Neural progenitor cell (in vitro differentiated cells): ENCODE measurements around the gene ADARB2. TPM values are rescaled to one million over a fixed set of nuclear protein-coding genes. Genes with fewer than 3 reads are reported as not detected.

ENCODE experiments used
- DNase-seq: peaks from one replicate; pipeline ENCODE4 v3.0.0-alpha.2; 2016; ENCODE audit warnings: low spot score
- H2AFZ ChIP-seq: fragments of 200-600 bp; sonication (generic); replicated peaks from 2 replicates; pipeline ENCODE4 v1.6.1; 2016; ENCODE audit warnings: antibody characterized with exemption
- H3F3A ChIP-seq: fragments of 200-600 bp; sonication (generic); 2 replicates; pipeline ENCODE4 v1.6.1; 2016; ENCODE audit warnings: antibody characterized with exemption, low read depth
- H3K27ac ChIP-seq: fragments of 200-600 bp; sonication (generic); 2 replicates; pipeline ENCODE4 v1.5.1; 2016; ENCODE audit warnings: mild to moderate bottlenecking
- H3K27me3 ChIP-seq: fragments of 200-600 bp; sonication (generic); 2 replicates; pipeline ENCODE4 v1.6.1; 2016; ENCODE audit warnings: mild to moderate bottlenecking, moderate library complexity
- H3K36me3 ChIP-seq: fragments of 200-600 bp; sonication (generic); 2 replicates; pipeline ENCODE4 v1.5.1; 2016
- H3K4me1 ChIP-seq: fragments of 200-600 bp; sonication (generic); 2 replicates; pipeline ENCODE4 v1.6.1; 2016; ENCODE audit warnings: mixed run types
- H3K4me2 ChIP-seq: fragments of 200-600 bp; sonication (generic); 2 replicates; pipeline ENCODE4 v1.6.1; 2016
- H3K4me3 ChIP-seq: fragments of 200-600 bp; sonication (generic); 2 replicates; pipeline ENCODE4 v1.5.1; 2016
- H3K79me2 ChIP-seq: fragments of 200-600 bp; sonication (generic); 2 replicates; pipeline ENCODE4 v1.6.1; 2016; ENCODE audit warnings: low read depth
- H3K9ac ChIP-seq: fragments of 200-600 bp; sonication (generic); 2 replicates; pipeline ENCODE4 v1.6.1; 2016
- H3K9me3 ChIP-seq: fragments of 200-600 bp; sonication (generic); 2 replicates; pipeline ENCODE4 v1.5.1; 2016; ENCODE audit warnings: low read depth
- H4K20me1 ChIP-seq: fragments of 200-600 bp; sonication (generic); 2 replicates; pipeline ENCODE4 v1.6.1; 2016; ENCODE audit warnings: low read depth
- H3K27ac Mint-ChIP-seq: 3 replicates; pipeline ENCODE4 v1.8.0; 2021; ENCODE audit warnings: mixed read lengths
- H3K27me3 Mint-ChIP-seq: 2 replicates; pipeline ENCODE4 v1.8.0; 2022; ENCODE audit warnings: low read depth, mild to moderate bottlenecking, inconsistent platforms, moderate library complexity, mixed read lengths; ENCODE audit not compliant: insufficient read depth
- H3K36me3 Mint-ChIP-seq: 3 replicates; pipeline ENCODE4 v1.8.0; 2021; ENCODE audit warnings: mixed read lengths
- H3K4me1 Mint-ChIP-seq: 3 replicates; pipeline ENCODE4 v1.8.0; 2021; ENCODE audit warnings: mixed read lengths
- H3K4me3 Mint-ChIP-seq: 3 replicates; pipeline ENCODE4 v1.8.0; 2021; ENCODE audit warnings: mild to moderate bottlenecking, moderate library complexity, mixed read lengths
- H3K9me3 Mint-ChIP-seq: 3 replicates; pipeline ENCODE4 v1.8.0; 2020; ENCODE audit warnings: mixed read lengths
- EZH2 ChIP-seq: fragments of 200-600 bp; sonication (generic); IDR thresholded peaks from 2 replicates; pipeline ENCODE4 v1.6.1; 2017; ENCODE audit warnings: antibody characterized with exemption, mild to moderate bottlenecking, moderate library complexity
- EZH2phosphoT487 ChIP-seq: fragments of 200-600 bp; sonication (generic); IDR thresholded peaks from 2 replicates; pipeline ENCODE4 v1.6.1; 2017; ENCODE audit warnings: antibody characterized with exemption
- total RNA-seq: library from RNA; depleted of rRNA; stranded (reverse); fragments of >200 nt; gene quantifications from 2 replicates; pipeline ENCODE4 v1.2.3, GENCODE V29; 2015; ENCODE audit warnings: low replicate concordance
- TF ChIP-seq, protein P1 (sequence below): fragments of 200-600 bp; sonication (generic); IDR thresholded peaks from 2 replicates; pipeline ENCODE4 v1.5.1; 2017; ENCODE audit warnings: antibody characterized with exemption, mild to moderate bottlenecking

The ADARB2 gene
- total RNA-seq, 1 donor from 2014 or later: not detected

DNA sequence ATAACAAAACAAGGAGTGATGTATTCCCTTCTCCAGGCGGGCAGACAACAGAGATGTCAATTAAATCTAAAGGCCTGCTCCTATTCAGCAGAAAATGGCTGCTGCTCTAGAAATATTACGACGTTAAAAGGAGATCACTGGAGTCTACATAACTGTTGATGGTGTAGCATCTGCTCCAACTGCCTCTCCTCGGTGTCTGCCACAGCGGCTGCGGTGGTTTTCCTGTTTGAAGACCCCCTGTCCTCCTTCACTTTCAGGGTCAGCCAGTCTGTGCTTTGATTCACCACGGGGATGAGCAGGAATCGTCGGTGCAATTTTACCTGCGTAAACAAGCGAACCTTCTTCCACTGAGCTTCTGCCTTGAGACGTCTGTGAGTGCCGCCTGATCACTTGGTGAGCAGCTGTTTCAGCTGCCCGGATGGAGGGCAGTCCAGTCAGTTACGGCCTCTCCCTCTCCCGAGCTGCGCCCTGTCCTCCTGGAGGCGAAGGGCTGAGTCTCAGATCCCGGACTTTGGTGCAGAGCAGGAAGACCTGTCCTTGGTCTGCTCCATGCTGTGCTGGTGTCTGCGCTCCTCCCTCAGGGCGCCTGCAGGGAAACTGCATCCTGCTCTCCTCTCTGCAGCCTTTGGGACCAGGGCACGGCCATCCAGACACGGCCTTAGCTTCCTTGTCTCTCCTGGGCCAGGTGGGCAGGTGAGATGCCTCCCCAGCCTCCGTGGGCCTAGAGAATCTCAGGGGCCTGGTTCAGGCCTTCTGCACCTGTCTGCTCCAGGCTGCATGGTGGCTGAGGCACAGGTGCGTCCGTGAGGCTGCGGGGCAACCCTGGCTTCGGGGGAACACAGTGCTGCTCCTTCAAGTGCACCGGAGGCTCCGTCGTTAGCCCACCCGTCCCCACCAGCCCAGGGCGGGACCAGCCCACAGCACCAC is 326.6 kb downstream of the ADARB2 start:
- DNase-seq: no peak
- H3K4me2 ChIP-seq: no peak overlapping the region
- no peaks in the 10 kb centered on the region for H3F3A ChIP-seq
- no peak overlapping the region for H3K4me3 ChIP-seq
- H2AFZ ChIP-seq: no peak overlapping the region
- H4K20me1 ChIP-seq: no peaks in the 10 kb centered on the region
- peak overlapping the region; percentile 81 for H3K27ac Mint-ChIP-seq
- H3K9ac ChIP-seq: no peak overlapping the region
- no peak overlapping the region for H3K4me3 Mint-ChIP-seq
- peaks cover under 1% of the 10 kb centered on the region for H3K9me3 Mint-ChIP-seq
- H3K27me3 ChIP-seq: no peaks in the 10 kb centered on the region
- H3K9me3 ChIP-seq: no peaks in the 10 kb centered on the region
- H3K4me1 Mint-ChIP-seq: no peaks in the 10 kb centered on the region
- peaks cover 7% of the 10 kb centered on the region for H3K27me3 Mint-ChIP-seq
- no peaks in the 10 kb centered on the region for H3K79me2 ChIP-seq
- no peaks in the 10 kb centered on the region for H3K36me3 ChIP-seq
- TF ChIP-seq EZH2 (no peak), EZH2phosphoT487 (no peak)
- TF ChIP-seq, protein P1, sequence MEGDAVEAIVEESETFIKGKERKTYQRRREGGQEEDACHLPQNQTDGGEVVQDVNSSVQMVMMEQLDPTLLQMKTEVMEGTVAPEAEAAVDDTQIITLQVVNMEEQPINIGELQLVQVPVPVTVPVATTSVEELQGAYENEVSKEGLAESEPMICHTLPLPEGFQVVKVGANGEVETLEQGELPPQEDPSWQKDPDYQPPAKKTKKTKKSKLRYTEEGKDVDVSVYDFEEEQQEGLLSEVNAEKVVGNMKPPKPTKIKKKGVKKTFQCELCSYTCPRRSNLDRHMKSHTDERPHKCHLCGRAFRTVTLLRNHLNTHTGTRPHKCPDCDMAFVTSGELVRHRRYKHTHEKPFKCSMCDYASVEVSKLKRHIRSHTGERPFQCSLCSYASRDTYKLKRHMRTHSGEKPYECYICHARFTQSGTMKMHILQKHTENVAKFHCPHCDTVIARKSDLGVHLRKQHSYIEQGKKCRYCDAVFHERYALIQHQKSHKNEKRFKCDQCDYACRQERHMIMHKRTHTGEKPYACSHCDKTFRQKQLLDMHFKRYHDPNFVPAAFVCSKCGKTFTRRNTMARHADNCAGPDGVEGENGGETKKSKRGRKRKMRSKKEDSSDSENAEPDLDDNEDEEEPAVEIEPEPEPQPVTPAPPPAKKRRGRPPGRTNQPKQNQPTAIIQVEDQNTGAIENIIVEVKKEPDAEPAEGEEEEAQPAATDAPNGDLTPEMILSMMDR: no peak
- H3K27ac ChIP-seq: no peak overlapping the region
- no peaks in the 10 kb centered on the region for H3K4me1 ChIP-seq
- no peaks in the 10 kb centered on the region for H3K36me3 Mint-ChIP-seq

GRCh38 chr10:1410032-1410431 is 327.3 kb downstream of the ADARB2 start:
- H3K79me2 ChIP-seq: no peaks in the 10 kb centered on the region
- no peaks in the 10 kb centered on the region for H4K20me1 ChIP-seq
- no peaks in the 10 kb centered on the region for H3K4me1 ChIP-seq
- peaks cover 2% of the 10 kb centered on the region for H3K4me1 Mint-ChIP-seq
- DNase-seq: no peak
- H3K36me3 Mint-ChIP-seq: no peaks in the 10 kb centered on the region
- H3K4me3 ChIP-seq: no peak overlapping the region
- H3K27me3 Mint-ChIP-seq: peaks cover 7% of the 10 kb centered on the region
- TF ChIP-seq EZH2 (no peak), EZH2phosphoT487 (no peak)
- TF ChIP-seq, protein P1: no peak
- H2AFZ ChIP-seq: no peak overlapping the region
- H3K9ac ChIP-seq: no peak overlapping the region
- H3K4me3 Mint-ChIP-seq: no peak overlapping the region
- no peaks in the 10 kb centered on the region for H3K27me3 ChIP-seq
- H3K27ac ChIP-seq: no peak overlapping the region
- H3K9me3 ChIP-seq: no peaks in the 10 kb centered on the region
- peak overlapping the region; percentile 81 for H3K27ac Mint-ChIP-seq
- no peaks in the 10 kb centered on the region for H3F3A ChIP-seq
- H3K9me3 Mint-ChIP-seq: peaks cover 3% of the 10 kb centered on the region
- no peak overlapping the region for H3K4me2 ChIP-seq
- H3K36me3 ChIP-seq: no peaks in the 10 kb centered on the region

GRCh38 chr10:1409392-1409791 is 327.9 kb downstream of the ADARB2 start:
- Mint-ChIP-seq H3K36me3 (no peaks in the 10 kb centered on the region), H3K9me3 (peaks cover 3% of the 10 kb centered on the region), H3K4me1 (peaks cover 6% of the 10 kb centered on the region), H3K27me3 (peaks cover 7% of the 10 kb centered on the region), H3K27ac (no peak overlapping the region), H3K4me3 (no peak overlapping the region)
- H3K36me3 ChIP-seq: no peaks in the 10 kb centered on the region
- no peak overlapping the region for H3K4me3 ChIP-seq
- no peaks in the 10 kb centered on the region for H3K27me3 ChIP-seq
- no peaks in the 10 kb centered on the region for H3K79me2 ChIP-seq
- no peaks in the 10 kb centered on the region for H4K20me1 ChIP-seq
- no peak for DNase-seq
- no peak overlapping the region for H3K4me2 ChIP-seq
- TF ChIP-seq EZH2phosphoT487 (no peak), EZH2 (no peak)
- TF ChIP-seq, protein P1: no peak
- H3K9ac ChIP-seq: no peak overlapping the region
- no peak overlapping the region for H2AFZ ChIP-seq
- H3K9me3 ChIP-seq: no peaks in the 10 kb centered on the region
- no peaks in the 10 kb centered on the region for H3K4me1 ChIP-seq
- no peak overlapping the region for H3K27ac ChIP-seq
- H3F3A ChIP-seq: no peaks in the 10 kb centered on the region
